22Rv1 (cell line): ENCODE measurements around the gene SDK1.

ENCODE experiments used
- ZFX ChIP-seq: fragments of 450-650 bp; IDR thresholded peaks from 2 replicates; pipeline ENCODE4 v1.6.1; 2017; ENCODE audit warnings: antibody characterized with exemption, borderline replicate concordance
- TF ChIP-seq, protein P1 (sequence below): fragments of 450-650 bp; IDR thresholded peaks from 2 replicates; pipeline ENCODE4 v1.5.1; 2017; ENCODE audit warnings: mild to moderate bottlenecking

DNA sequence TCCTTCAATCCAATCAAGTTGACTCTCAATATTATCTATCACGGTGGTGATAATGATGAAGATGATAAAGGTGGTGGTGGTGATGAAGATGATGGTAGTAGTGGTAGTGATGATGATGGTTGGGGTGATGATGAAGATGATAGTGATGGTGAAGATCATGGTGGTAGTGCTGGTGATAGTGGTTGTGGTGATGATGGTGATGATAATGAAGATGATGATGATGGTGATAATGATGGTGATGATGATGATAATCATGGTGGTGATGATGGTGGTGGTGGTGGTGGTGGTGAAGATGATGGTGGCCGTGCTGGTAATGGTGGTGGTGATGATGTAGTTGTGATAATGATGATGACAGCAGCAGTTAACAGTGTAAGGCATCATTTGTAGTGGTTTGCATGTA lies 29.8 kb upstream of the SDK1 start:
- TF ChIP-seq, protein P1, sequence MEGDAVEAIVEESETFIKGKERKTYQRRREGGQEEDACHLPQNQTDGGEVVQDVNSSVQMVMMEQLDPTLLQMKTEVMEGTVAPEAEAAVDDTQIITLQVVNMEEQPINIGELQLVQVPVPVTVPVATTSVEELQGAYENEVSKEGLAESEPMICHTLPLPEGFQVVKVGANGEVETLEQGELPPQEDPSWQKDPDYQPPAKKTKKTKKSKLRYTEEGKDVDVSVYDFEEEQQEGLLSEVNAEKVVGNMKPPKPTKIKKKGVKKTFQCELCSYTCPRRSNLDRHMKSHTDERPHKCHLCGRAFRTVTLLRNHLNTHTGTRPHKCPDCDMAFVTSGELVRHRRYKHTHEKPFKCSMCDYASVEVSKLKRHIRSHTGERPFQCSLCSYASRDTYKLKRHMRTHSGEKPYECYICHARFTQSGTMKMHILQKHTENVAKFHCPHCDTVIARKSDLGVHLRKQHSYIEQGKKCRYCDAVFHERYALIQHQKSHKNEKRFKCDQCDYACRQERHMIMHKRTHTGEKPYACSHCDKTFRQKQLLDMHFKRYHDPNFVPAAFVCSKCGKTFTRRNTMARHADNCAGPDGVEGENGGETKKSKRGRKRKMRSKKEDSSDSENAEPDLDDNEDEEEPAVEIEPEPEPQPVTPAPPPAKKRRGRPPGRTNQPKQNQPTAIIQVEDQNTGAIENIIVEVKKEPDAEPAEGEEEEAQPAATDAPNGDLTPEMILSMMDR: no peak
- TF ChIP-seq ZFX: no peak
